K562 (cell line): Measurements from ENCODE around the gene SPINK4. TPM values are rescaled to one million over a fixed set of nuclear protein-coding genes. Genes with fewer than 3 reads are reported as not detected.

Experiments used
- ATAC-seq: fragments of 200-7000 bp; cut with Tn5 transposase; 3 replicates; pipeline ENCODE4 v1.9.1; 2020; ENCODE audit warnings: moderate library complexity
- BruUV-seq: library from RNA; stranded (reverse); fragments of 400-500 nt; replicated peaks from 2 replicates; lab custom pipeline; 2021; lab: Mats Ljungman, UMichigan
- CTCF ChIA-PET: fragments of 300-600 bp; formaldehyde crosslinking; extraction: SDS; loops from one replicate; lab custom pipeline; 2021; ENCODE audit warnings: low intra/inter-chr PET ratio; lab: Yijun Ruan, JAX
- POLR2A ChIA-PET: fragments of 300-600, 350-650 bp; sonication (Branson Sonifier 250); formaldehyde crosslinking; extraction: SDS; loops from one replicate; lab custom pipeline; 2021; ENCODE audit warnings: antibody characterized with exemption, inconsistent platforms; lab: Yijun Ruan, JAX
- DNase-seq, 4 experiments: peaks; one replicate each; pipeline versions ENCODE4 v3.0.0 to v3.0.0-alpha.2; 2011 to 2018; ENCODE audit warnings: low spot score in 3 of 4, mixed read lengths in 3 of 4; ENCODE audit errors: extremely low read depth in 1 of 4
- FAIRE-seq: peaks from 2 replicates; lab custom pipeline; 2011; peaks lifted over from hg19 to GRCh38; lab: Jason Lieb, UNC
- H2AFZ ChIP-seq: 2 replicates; pipeline ENCODE4 v1.6.0; 2011; ENCODE audit warnings: low read depth, low read length, control low read depth, inconsistent platforms
- H3K27ac ChIP-seq: fragments of 200-600 bp; 3 replicates; pipeline ENCODE4 v1.8.0; 2011; ENCODE audit warnings: low read depth, mild to moderate bottlenecking, control low read depth, inconsistent platforms, low read length, moderate library complexity, mixed read lengths; ENCODE audit errors: extremely low read depth
- H3K27me3 ChIP-seq, 2 experiments: fragments of 300-600 bp in 1 of 2; 2 replicates in 1 of 2; 3 replicates in 1 of 2; pipeline versions ENCODE4 v1.6.0 to v1.8.0; 2011; ENCODE audit warnings: inconsistent platforms in 2 of 2, low read length in 2 of 2, mild to moderate bottlenecking in 1 of 2, mixed read lengths in 1 of 2, moderate library complexity in 1 of 2; ENCODE audit not compliant: control insufficient read depth in 2 of 2, insufficient read depth in 2 of 2
- H3K36me3 ChIP-seq: fragments of 300-600 bp; 3 replicates; pipeline ENCODE4 v1.8.0; 2011; ENCODE audit warnings: mild to moderate bottlenecking, low read length, inconsistent platforms; ENCODE audit not compliant: control insufficient read depth, insufficient read depth
- H3K4me1 ChIP-seq, 2 experiments: fragments of 200-600 bp in 1 of 2; replicated peaks in 1 of 2; 2 replicates in 1 of 2; 3 replicates in 1 of 2; pipeline versions ENCODE4 v1.5.1 to v1.8.0; 2011; ENCODE audit warnings: inconsistent platforms in 2 of 2, low read length in 2 of 2, mild to moderate bottlenecking in 1 of 2, mixed read lengths in 1 of 2, moderate library complexity in 1 of 2; ENCODE audit not compliant: control insufficient read depth in 2 of 2, insufficient read depth in 2 of 2
- H3K4me2 ChIP-seq: 2 replicates; pipeline ENCODE4 v1.6.1; 2011; ENCODE audit warnings: low read length, control low read depth, inconsistent platforms, mixed read lengths; ENCODE audit not compliant: insufficient read depth
- H3K4me3 ChIP-seq: fragments of 200-600 bp; sonication (generic), shearing (Covaris generic); 2 replicates; pipeline ENCODE4 v1.5.1; 2016; ENCODE audit warnings: control low read depth, inconsistent platforms
- H3K79me2 ChIP-seq: fragments of 200-600 bp; 3 replicates; pipeline ENCODE4 v1.8.0; 2011; ENCODE audit warnings: low read length, inconsistent platforms; ENCODE audit not compliant: control insufficient read depth, insufficient read depth
- H3K9ac ChIP-seq, 2 experiments: 2 replicates each; pipeline versions ENCODE4 v1.6.0 to v1.6.1; 2011; ENCODE audit warnings: low read depth in 2 of 2, low read length in 2 of 2, control low read depth in 1 of 2, inconsistent platforms in 1 of 2, mild to moderate bottlenecking in 1 of 2, mixed read lengths in 1 of 2; ENCODE audit not compliant: insufficient read depth in 1 of 2
- H3K9me1 ChIP-seq: one replicate; pipeline ENCODE4 v1.6.0; 2011; ENCODE audit warnings: inconsistent platforms, mild to moderate bottlenecking, low read length, moderate library complexity; ENCODE audit not compliant: control insufficient read depth, insufficient read depth
- H3K9me3 ChIP-seq: replicated peaks from 2 replicates; pipeline ENCODE4 v1.5.1; 2011; ENCODE audit warnings: low read depth, low read length, inconsistent platforms; ENCODE audit not compliant: control insufficient read depth, insufficient read depth
- H4K20me1 ChIP-seq: replicated peaks from 2 replicates; pipeline ENCODE4 v1.6.1; 2011; ENCODE audit warnings: low read length, inconsistent platforms, mixed read lengths; ENCODE audit not compliant: control insufficient read depth, insufficient read depth
- CC2D1A ChIP-seq: fragments of 450-650 bp; IDR thresholded peaks from 2 replicates; pipeline ENCODE4 v1.6.1; 2017; ENCODE audit warnings: mild to moderate bottlenecking
- CHD1 ChIP-seq: fragments of 200-600 bp; sonication (generic); IDR thresholded peaks from one replicate; pipeline ENCODE4 v1.6.1; 2012; ENCODE audit warnings: mild to moderate bottlenecking, moderate library complexity, low read length, inconsistent platforms
- CREM ChIP-seq: IDR thresholded peaks from 2 replicates; pipeline ENCODE4 v1.6.1; 2014; ENCODE audit warnings: antibody characterized with exemption, low read depth
- JUND ChIP-seq, 2 experiments: IDR thresholded peaks; 2 replicates in 1 of 2; 3 replicates in 1 of 2; pipeline ENCODE4 v1.6.1; 2011; ENCODE audit warnings: borderline replicate concordance in 2 of 2, low read depth in 2 of 2, low read length in 2 of 2, improper control_type of control experiment in 1 of 2, missing biosample characterization in 1 of 2, missing genetic modification characterization in 1 of 2, missing genetic modification reagents in 1 of 2
- KLF10 ChIP-seq: fragments of 250-450 bp; sonication (Bioruptor Pico); IDR thresholded peaks from 2 replicates; pipeline ENCODE4 v1.6.1; 2021; ENCODE audit warnings: matching md5 sums
- KLF13 ChIP-seq: fragments of 450-650 bp; IDR thresholded peaks from 2 replicates; pipeline ENCODE4 v1.6.1; 2016; ENCODE audit warnings: missing genetic modification characterization, low read depth, mild to moderate bottlenecking, missing compliant biosample characterization, moderate library complexity, borderline replicate concordance
- POLR3A ChIP-seq: IDR thresholded peaks from 2 replicates; pipeline ENCODE4 v1.6.1; 2011; ENCODE audit warnings: borderline replicate concordance, mild to moderate bottlenecking, moderate library complexity; ENCODE audit not compliant: insufficient read length, insufficient read depth; ENCODE audit errors: extremely low read depth
- PPARD ChIP-seq: fragments of 250-450 bp; sonication (Bioruptor Pico); IDR thresholded peaks from 2 replicates; pipeline ENCODE4 v1.8.0; 2022; ENCODE audit warnings: inconsistent platforms, mild to moderate bottlenecking, moderate library complexity
- SP2 ChIP-seq: IDR thresholded peaks from 2 replicates; pipeline ENCODE4 v1.6.1; 2011; ENCODE audit warnings: mild to moderate bottlenecking, low read depth, low read length, moderate library complexity; ENCODE audit not compliant: poor library complexity, severe bottlenecking; ENCODE audit errors: extremely low read depth
- ZFP36 ChIP-seq: fragments of 150-350 bp; IDR thresholded peaks from 2 replicates; pipeline ENCODE4 v1.6.1; 2018; ENCODE audit warnings: low read length, low read depth; ENCODE audit not compliant: partially characterized antibody
- WGBS: fragments of 100-300 bp; shearing (Covaris generic); methylation state at CpG from one replicate; pipeline ENCODE4 v1.1.6; 2016; ENCODE audit warnings: low coverage, mixed read lengths; ENCODE audit not compliant: insufficient coverage; ENCODE audit errors: missing lambda C conversion rate; 5-methylcytosine and 5-hydroxymethylcytosine counted together
- in situ Hi-C: fragments of 300-500 bp; cut with MboI; formaldehyde crosslinking; loops from 4 replicates; pipeline ENCODE4 v1.15.0; 2018; ENCODE audit warnings: inconsistent platforms, mixed read lengths
- intact Hi-C: fragments of 100-400 bp; cut with micrococcal nuclease; formaldehyde crosslinking; loops from 2 replicates; pipeline ENCODE4 v1.14.2; 2022
- polyA plus RNA-seq, 8 experiments: library from polyadenylated mRNA; depleted of rRNA in 4 of 8; stranded (reverse) in 5 of 8; unstranded in 3 of 8; fragments of >200 nt; fragmentation: Nextera tagmentation in 2 of 8; fragmentation: Illumina TruSeq in 1 of 8; extraction: Ambion mirVana in 2 of 8; extraction: Trizol in 1 of 8; gene quantifications; 2 replicates each; pipeline versions ENCODE4 v1.2.1 to v1.2.3, GENCODE V29; 2011 to 2014; ENCODE audit warnings: inconsistent platforms in 1 of 8, missing spikeins in 1 of 8
- total RNA-seq, 7 experiments: library from RNA; depleted of rRNA in 6 of 7; stranded (reverse); fragments of >200 nt in 6 of 7; fragmentation: Illumina TruSeq in 2 of 7; extraction: Trizol in 2 of 7; gene quantifications; 2 replicates each; pipeline versions ENCODE4 v1.2.1 to v1.2.3, GENCODE V29; 2011 to 2021; ENCODE audit warnings: low replicate concordance in 1 of 7

Gene SPINK4
- total and polyA plus RNA-seq, 9 of the 15 experiments (the other 6 are each of a cell fraction or from before 2014, with no cell fraction given), result 0.74 to 5.5 (median 2.1) TPM; not detected in 2

DNA sequence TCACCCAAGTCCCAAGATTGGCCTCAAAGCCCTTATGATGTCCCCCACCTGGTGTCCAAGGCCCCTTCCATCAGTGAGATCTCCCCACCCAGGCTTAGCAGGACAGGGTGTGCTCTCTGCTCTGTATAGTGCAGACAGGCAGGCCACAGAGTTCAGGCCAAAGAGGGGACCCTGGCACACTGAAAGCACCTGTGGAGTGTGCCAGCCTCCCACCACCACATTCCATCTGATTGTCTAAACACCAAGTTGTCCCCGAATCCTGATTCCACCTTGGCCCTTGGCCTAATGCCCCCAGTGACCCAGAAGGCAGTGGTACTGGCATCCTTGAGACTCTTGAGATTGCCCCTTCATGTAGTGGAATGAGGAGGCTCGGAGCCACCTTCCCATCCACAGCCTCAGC lies 5.4 kb downstream of the SPINK4 start:
- WGBS, result 83% methylated on average over 2 of the region's 2 CpGs
- DNase-seq (no peak), ATAC-seq (no peak), FAIRE-seq (no peak)
- H3K4me3 ChIP-seq, result no peak overlapping the region
- ChIA-PET POLR2A (interaction anchor here (1.2 to 1.4 kb wide), 2 partner anchors 15 to 220 kb away, joined by 3 read pairs; partner anchors contain the start of gene DNAJA1), CTCF (no interaction called here)
- H4K20me1 ChIP-seq, result no peaks in the 10 kb centered on the region; the same call in 1 of the 2 replicates
- H3K4me1 ChIP-seq, result peaks cover 6% of the 10 kb centered on the region in 2 experiments; a peak in 4 of 5 replicates
- H3K79me2 ChIP-seq, result no peaks in the 10 kb centered on the region
- H3K27me3 ChIP-seq, result no peaks in the 10 kb centered on the region
- BruUV-seq, result no TSS peak
- in situ Hi-C loops (loop anchor here (25.0 kb wide), 2 partner anchors 683 to 858 kb away; partner anchors contain the start of genes ACO1, NDUFB6, SMIM27 and TOPORS), intact Hi-C loops (no loop called here)
- H3K4me2 ChIP-seq, result no peak overlapping the region
- H2AFZ ChIP-seq, result no peak overlapping the region
- H3K27ac ChIP-seq, result no peak overlapping the region
- no peak overlapping the region for H3K9ac ChIP-seq
- 0 out of 3 replicates have a peak, but pooled peaks cover 5% of the 10 kb centered on the region for H3K36me3 ChIP-seq
- H3K9me3 ChIP-seq, result no peaks in the 10 kb centered on the region
- no peak for TF ChIP-seq CREM
- TF ChIP-seq POLR3A, result no peak
- TF ChIP-seq ZFP36, result no peak
- TF ChIP-seq SP2, result no peak
- TF ChIP-seq KLF10 (CRISPR knock-in tag), result no peak
- no peak for TF ChIP-seq KLF13
- no peak for TF ChIP-seq JUND (IDR thresholded peaks at IDR 0.05; ENCODE audit: borderline replicate concordance, low read depth, low read length)
- TF ChIP-seq JUND (tag; IDR thresholded peaks at IDR 0.05; ENCODE audit: borderline replicate concordance, low read depth, low read length), result no peak
- TF ChIP-seq CHD1, result no peak
- TF ChIP-seq CC2D1A, result no peak
- TF ChIP-seq PPARD (CRISPR knock-in tag), result no peak
- no peaks in the 10 kb centered on the region for H3K9me1 ChIP-seq
